AG09309 (cell line): Measurements from ENCODE around the gene RLN3.

Experiments used
- DNase-seq: peaks from one replicate; pipeline ENCODE4 v3.0.0-alpha.2; 2010; ENCODE audit warnings: low read depth
- H3K4me3 ChIP-seq: 2 replicates; pipeline ENCODE4 v1.5.1; 2011; ENCODE audit warnings: mild to moderate bottlenecking, low read depth, low read length, moderate library complexity; ENCODE audit not compliant: control insufficient read depth
- CTCF ChIP-seq: IDR thresholded peaks from 2 replicates; pipeline ENCODE4 v1.5.1; 2011; ENCODE audit warnings: mild to moderate bottlenecking, low read depth, low read length, inconsistent platforms; ENCODE audit not compliant: insufficient read depth, control insufficient read depth; ENCODE audit errors: missing control alignments

The RLN3 gene

GRCh38 chr19:13985771-13986347 is 42.1 kb upstream of the RLN3 start:
- H3K4me3 ChIP-seq: no peak overlapping the region
- no peak for TF ChIP-seq CTCF
- no peak for DNase-seq

- no peak for TF ChIP-seq CTCF
- no peak overlapping the region for H3K4me3 ChIP-seq
- no peak for DNase-seq
These were observed 41.5 kb upstream of the RLN3 start for GRCh38 chr19:13986348-13986904.

GRCh38 chr19:13987101-13987890 is 40.7 kb upstream of the RLN3 start:
- H3K4me3 ChIP-seq: no peak overlapping the region
- no peak for DNase-seq
- no peak for TF ChIP-seq CTCF

GRCh38 chr19:13989487-13989886 is 38.5 kb upstream of the RLN3 start:
- TF ChIP-seq CTCF: no peak
- no peak overlapping the region for H3K4me3 ChIP-seq
- no peak for DNase-seq

- no peak for DNase-seq
- no peak for TF ChIP-seq CTCF
- H3K4me3 ChIP-seq: no peak overlapping the region
These were observed 37.9 kb upstream of the RLN3 start for GRCh38 chr19:13990085-13990484.

GRCh38 chr19:13992025-13992424 is 35.9 kb upstream of the RLN3 start:
- TF ChIP-seq CTCF: no peak
- no peak overlapping the region for H3K4me3 ChIP-seq
- DNase-seq: no peak
